HUES6 (cell line): ENCODE measurements around the gene LBHD1.
"Not testable (repeated sequence)": the region's sequence is repeated elsewhere in the genome, so short reads cannot be mapped to it uniquely, and the experiment has no call there.

Source experiments
- H3K27ac ChIP-seq: 2 replicates; pipeline ENCODE4 v1.7.0; 2013; ENCODE audit warnings: low read depth, mild to moderate bottlenecking, low read length, inconsistent platforms
- H3K27me3 ChIP-seq: 2 replicates; pipeline ENCODE4 v1.6.1; 2013; ENCODE audit warnings: low read length; ENCODE audit not compliant: control insufficient read depth, insufficient read depth
- H3K36me3 ChIP-seq: 2 replicates; pipeline ENCODE4 v1.6.1; 2013; ENCODE audit warnings: low read length; ENCODE audit not compliant: control insufficient read depth, insufficient read depth
- H3K4me1 ChIP-seq: 2 replicates; pipeline ENCODE4 v1.6.1; 2013; ENCODE audit warnings: low read length; ENCODE audit not compliant: control insufficient read depth, insufficient read depth
- H3K4me3 ChIP-seq: 2 replicates; pipeline ENCODE4 v1.5.1; 2013; ENCODE audit warnings: low read depth, low read length
- H3K9ac ChIP-seq: one replicate; pipeline ENCODE4 v1.6.1; 2013; ENCODE audit warnings: mild to moderate bottlenecking, low read length
- H3K9me3 ChIP-seq: 2 replicates; pipeline ENCODE4 v1.6.1; 2013; ENCODE audit warnings: low read depth, low read length; ENCODE audit not compliant: control insufficient read depth, insufficient read depth

LBHD1 gene

GRCh38 chr11:62654297-62654696, 17.8 kb downstream of the LBHD1 start:
- H3K27me3 ChIP-seq, result no peaks in the 10 kb centered on the region
- no peaks in the 10 kb centered on the region for H3K9me3 ChIP-seq
- H3K27ac ChIP-seq, result no peak overlapping the region
- no peak overlapping the region for H3K9ac ChIP-seq
- H3K36me3 ChIP-seq, result peaks cover 6% of the 10 kb centered on the region
- H3K4me1 ChIP-seq, result no peaks in the 10 kb centered on the region; the same call in 1 of the 2 replicates
- no peak overlapping the region for H3K4me3 ChIP-seq

GRCh38 chr11:62652161-62653006, 19.7 kb downstream of the LBHD1 start:
- Histone ChIP-seq H3K27ac (peak overlapping the region; percentile 78; the same call in 1 of the 2 replicates), H3K27me3 (no peaks in the 10 kb centered on the region)

DNA sequence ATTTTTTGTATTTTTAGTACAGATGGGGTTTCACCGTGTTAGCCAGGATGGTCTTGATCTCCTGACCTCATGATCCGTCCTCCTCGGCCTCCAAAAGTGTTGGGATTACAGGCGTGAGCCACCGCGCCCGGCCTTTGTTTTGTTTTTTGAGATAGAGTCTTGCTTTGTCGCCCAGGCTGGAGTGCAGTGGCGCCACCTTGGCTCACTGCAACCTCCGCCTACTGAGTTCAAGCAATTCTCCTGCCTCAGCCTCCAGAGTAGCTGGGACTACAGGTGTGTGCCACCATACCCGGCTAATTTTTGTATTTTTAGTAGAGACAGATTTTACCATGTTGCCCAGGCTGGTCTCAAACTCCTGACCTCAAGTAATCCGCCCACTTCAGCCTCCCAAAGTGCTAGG, 21.8 kb downstream of the LBHD1 start:
- not testable (repeated sequence) for H3K27me3 ChIP-seq, H3K4me1 ChIP-seq, H3K9me3 ChIP-seq, H3K27ac ChIP-seq, H3K4me3 ChIP-seq, H3K9ac ChIP-seq
- peaks cover 25% of the 10 kb centered on the region for H3K36me3 ChIP-seq

More at GRCh38 chr11:62652161-62653006, 19.7 kb downstream of the LBHD1 start:
- H3K4me1 ChIP-seq, result peaks cover 2% of the 10 kb centered on the region
- H3K4me3 ChIP-seq, result peak overlapping the region; percentile 83
- peaks cover 25% of the 10 kb centered on the region for H3K36me3 ChIP-seq
- peak overlapping the region; percentile 93 for H3K9ac ChIP-seq
- no peaks in the 10 kb centered on the region for H3K9me3 ChIP-seq

DNA sequence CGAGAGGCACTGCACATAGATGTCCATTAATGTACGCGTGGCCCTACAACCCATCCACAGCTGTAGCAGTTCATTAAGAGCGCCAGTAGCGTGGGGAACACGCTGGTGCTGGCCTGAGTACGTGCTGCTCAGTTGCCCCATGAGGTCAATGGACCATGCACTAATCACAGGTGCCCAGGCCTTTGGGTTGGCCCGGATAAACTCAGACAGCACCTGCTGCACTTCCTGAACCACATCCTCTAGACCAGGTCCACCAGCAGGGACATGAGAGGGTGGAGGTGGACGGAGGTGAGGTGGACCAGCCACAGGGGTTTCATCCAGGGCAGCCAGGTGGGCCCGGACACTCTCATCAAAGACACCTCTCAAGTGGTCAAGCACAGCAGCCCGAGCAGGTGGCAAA, 22.6 kb downstream of the LBHD1 start:
- Histone ChIP-seq H3K4me3 (no peak overlapping the region), H3K27ac (no peak overlapping the region), H3K9ac (no peak overlapping the region), H3K27me3 (no peaks in the 10 kb centered on the region), H3K9me3 (no peaks in the 10 kb centered on the region), H3K36me3 (peaks cover 31% of the 10 kb centered on the region), H3K4me1 (peaks cover 10% of the 10 kb centered on the region)

DNA sequence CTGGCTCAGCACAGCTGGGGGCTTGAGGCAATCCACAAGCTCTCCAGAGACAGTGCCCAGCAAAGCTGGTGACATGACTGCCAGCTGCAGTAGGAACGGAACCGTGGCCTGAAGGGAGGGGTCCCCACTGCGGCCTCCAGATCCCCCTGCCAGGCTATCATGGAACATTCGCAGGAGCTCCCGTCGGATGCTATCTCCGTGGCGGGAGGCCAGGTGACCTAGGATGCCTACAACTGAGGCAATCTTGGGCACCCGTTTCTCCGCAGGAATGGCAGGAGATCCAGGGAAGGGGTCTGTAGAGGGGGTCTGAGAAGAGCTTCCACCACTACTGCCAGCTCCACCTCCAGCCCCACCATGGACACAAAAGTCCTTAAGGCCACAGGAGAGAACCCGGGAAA, 23.1 kb downstream of the LBHD1 start:
- Histone ChIP-seq H3K27me3 (no peaks in the 10 kb centered on the region), H3K27ac (no peak overlapping the region), H3K4me1 (peaks cover 10% of the 10 kb centered on the region), H3K9me3 (no peaks in the 10 kb centered on the region), H3K9ac (no peak overlapping the region), H3K36me3 (peaks cover 36% of the 10 kb centered on the region), H3K4me3 (no peak overlapping the region)

- H3K4me3 ChIP-seq, result no peak overlapping the region
- H3K9me3 ChIP-seq, result no peaks in the 10 kb centered on the region
- no peak overlapping the region for H3K9ac ChIP-seq
- no peaks in the 10 kb centered on the region for H3K27me3 ChIP-seq
- H3K36me3 ChIP-seq, result peaks cover 41% of the 10 kb centered on the region
- H3K4me1 ChIP-seq, result peaks cover 10% of the 10 kb centered on the region
- no peak overlapping the region for H3K27ac ChIP-seq
Observed at GRCh38 chr11:62648185-62648966, 23.7 kb downstream of the LBHD1 start.

DNA sequence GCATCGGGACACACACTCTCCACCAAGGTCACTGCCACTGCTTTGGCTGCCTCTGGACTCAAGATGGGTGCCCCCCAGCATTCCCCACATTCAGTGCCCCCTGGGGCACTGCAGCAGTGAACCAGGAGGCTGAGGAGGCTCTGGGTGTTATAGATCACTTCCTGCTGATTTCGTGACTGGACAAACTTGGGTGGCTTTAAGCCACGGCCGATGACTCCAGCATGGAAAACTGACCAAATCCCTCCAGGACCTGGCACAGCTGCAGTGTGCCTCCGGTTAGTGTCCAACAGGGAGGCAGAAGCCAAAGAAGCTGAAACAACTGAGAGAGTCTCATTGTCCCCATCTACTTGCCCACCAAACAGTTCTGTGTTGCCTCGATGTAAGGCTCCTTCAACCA, 24.5 kb downstream of the LBHD1 start:
- peaks cover 47% of the 10 kb centered on the region for H3K36me3 ChIP-seq
- H3K9me3 ChIP-seq, result no peaks in the 10 kb centered on the region
- H3K9ac ChIP-seq, result peak overlapping the region; percentile 38
- H3K27ac ChIP-seq, result no peak overlapping the region
- H3K4me3 ChIP-seq, result no peak overlapping the region
- H3K27me3 ChIP-seq, result no peaks in the 10 kb centered on the region
- H3K4me1 ChIP-seq, result peaks cover 10% of the 10 kb centered on the region

GRCh38 chr11:62646825-62647608, 25.1 kb downstream of the LBHD1 start:
- Histone ChIP-seq H3K9me3 (no peaks in the 10 kb centered on the region), H3K9ac (peak overlapping the region; percentile 38), H3K36me3 (peaks cover 49% of the 10 kb centered on the region), H3K27ac (no peak overlapping the region), H3K4me1 (peaks cover 10% of the 10 kb centered on the region), H3K4me3 (peak overlapping the region; percentile 35), H3K27me3 (no peaks in the 10 kb centered on the region)

DNA sequence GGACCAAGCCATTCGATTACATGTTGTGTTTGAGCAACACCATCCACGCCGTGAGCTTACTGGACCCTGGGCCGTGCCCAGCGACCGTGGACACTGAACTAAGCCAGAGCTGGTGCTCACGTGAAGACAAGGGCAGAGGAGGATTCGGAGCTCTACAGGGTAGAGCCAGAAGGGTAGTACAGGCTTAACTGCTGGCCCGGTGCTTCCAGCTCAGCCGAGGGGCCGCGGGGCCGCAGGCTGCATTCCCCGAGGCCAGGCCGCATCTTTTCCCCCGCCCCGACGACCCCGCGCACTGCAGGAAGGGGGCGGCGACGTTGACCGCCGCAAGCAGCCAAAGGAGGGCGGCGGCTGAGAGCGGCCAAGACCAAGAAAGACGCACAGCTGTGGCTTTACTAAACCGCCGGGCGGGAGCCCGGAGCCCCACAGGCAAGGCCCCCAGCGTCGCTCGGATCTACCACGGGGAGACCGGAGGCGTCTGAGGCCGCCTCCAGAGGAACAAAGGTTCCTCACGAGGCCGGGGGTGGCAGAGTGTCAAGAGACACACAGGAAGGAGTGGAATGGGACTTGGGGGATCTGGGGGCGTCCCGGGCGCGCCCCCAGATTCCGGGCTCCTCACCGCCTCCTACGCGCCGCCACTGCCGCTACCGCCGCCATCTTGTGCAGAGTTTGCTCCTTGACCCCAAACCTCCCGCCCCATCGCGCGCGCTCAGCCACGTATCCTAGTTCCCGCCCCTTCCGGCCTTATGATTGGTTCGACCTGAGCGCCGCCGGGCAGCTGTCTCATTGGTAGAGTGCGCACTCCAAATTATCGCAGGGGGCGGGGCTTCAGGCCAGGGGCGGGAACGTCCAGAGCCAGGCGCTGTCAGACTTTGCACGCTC, 25.9 kb downstream of the LBHD1 start, which contains the start of gene GANAB:
TSS of gene GANAB (minus strand) at position 668 of the 879 bp plus-strand sequence. CDS start at position 654, 14 bp downstream.
- H3K27ac ChIP-seq, result peak within 1 kb of the TSS; percentile 99
- no peaks in the 10 kb centered on the region for H3K9me3 ChIP-seq
- H3K36me3 ChIP-seq, result peaks cover 49% of the 10 kb centered on the region
- H3K4me3 ChIP-seq, result peak within 1 kb of the TSS; percentile 96
- H3K9ac ChIP-seq, result peak within 1 kb of the TSS; percentile 99
- H3K4me1 ChIP-seq, result peaks cover 10% of the 10 kb centered on the region
- no peaks in the 10 kb centered on the region for H3K27me3 ChIP-seq

DNA sequence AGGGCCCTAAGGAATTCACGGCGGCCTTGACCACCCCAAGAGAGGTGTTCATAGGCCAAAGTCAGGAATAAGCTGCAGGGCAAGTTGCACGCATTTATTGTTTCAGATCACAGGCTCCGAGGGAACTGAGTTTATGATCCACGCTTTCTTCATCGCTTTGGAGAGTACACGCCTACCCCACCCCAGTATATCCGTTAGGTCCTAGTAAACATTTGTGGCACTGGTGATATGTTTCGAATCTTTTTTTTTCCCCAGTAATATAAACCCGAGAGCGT, 26.5 kb downstream of the LBHD1 start:
- Histone ChIP-seq H3K9me3 (no peaks in the 10 kb centered on the region), H3K4me3 (peak overlapping the region; percentile 96), H3K27me3 (no peaks in the 10 kb centered on the region), H3K27ac (peak overlapping the region; percentile 99; the same call in 1 of the 2 replicates), H3K4me1 (peaks cover 10% of the 10 kb centered on the region), H3K9ac (peak overlapping the region; percentile 99), H3K36me3 (peaks cover 49% of the 10 kb centered on the region)
